Skeletal muscle cell (primary cell): ENCODE results near the gene KMT2A.

ENCODE experiments used
- DNase-seq: peaks from one replicate; pipeline ENCODE4 v3.0.0-alpha.2; 2010; ENCODE audit warnings: low read depth
- H3K4me3 ChIP-seq: 2 replicates; pipeline ENCODE4 v1.5.1; 2011; ENCODE audit warnings: low read depth, mild to moderate bottlenecking, control low read depth, low read length, moderate library complexity

Gene KMT2A

GRCh38 chr11:118530180-118530682 is 93.9 kb downstream of the KMT2A start:
- no peak for DNase-seq

GRCh38 chr11:118530683-118531596 is 94.6 kb downstream of the KMT2A start, which contains the start of gene TMEM25:
Gene TMEM25 (plus strand): TSS chr11:118531192. CDS start chr11:118531802, 610 bp downstream.
- no peak for DNase-seq
- peak within 1 kb of the TSS; percentile 75 for H3K4me3 ChIP-seq

More at GRCh38 chr11:118530180-118530682, 93.9 kb downstream of the KMT2A start:
- H3K4me3 ChIP-seq, result peak overlapping the region; percentile 75

GRCh38 chr11:118531597-118532084 is 95.3 kb downstream of the KMT2A start:
- no peak for DNase-seq

GRCh38 chr11:118532091-118532490 is 95.8 kb downstream of the KMT2A start:
- no peak for DNase-seq

More at GRCh38 chr11:118531597-118532084, 95.3 kb downstream of the KMT2A start:
- H3K4me3 ChIP-seq, result peak overlapping the region; percentile 75

GRCh38 chr11:118532852-118533768 is 96.8 kb downstream of the KMT2A start:
- no peak overlapping the region for H3K4me3 ChIP-seq
- DNase-seq, result no peak

More at GRCh38 chr11:118532091-118532490, 95.8 kb downstream of the KMT2A start:
- H3K4me3 ChIP-seq, result peak overlapping the region; percentile 75

- DNase-seq, result no peak
- H3K4me3 ChIP-seq, result no peak overlapping the region
Observed at GRCh38 chr11:118533769-118534729, 97.8 kb downstream of the KMT2A start.

- H3K4me3 ChIP-seq, result no peak overlapping the region
- DNase-seq, result no peak
Observed at GRCh38 chr11:118535261-118535660, 99.0 kb downstream of the KMT2A start.

GRCh38 chr11:118536726-118537125 is 100.4 kb downstream of the KMT2A start:
- no peak for DNase-seq
- H3K4me3 ChIP-seq, result no peak overlapping the region

- DNase-seq, result no peak
- H3K4me3 ChIP-seq, result no peak overlapping the region
Observed at GRCh38 chr11:118537409-118537980, 101.2 kb downstream of the KMT2A start.

GRCh38 chr11:118544010-118544646 is 107.8 kb downstream of the KMT2A start:
- no peak overlapping the region for H3K4me3 ChIP-seq
- no peak for DNase-seq

- no peak for DNase-seq
- H3K4me3 ChIP-seq, result no peak overlapping the region
Observed at GRCh38 chr11:118544647-118545010, 108.3 kb downstream of the KMT2A start.

- no peak for DNase-seq
- H3K4me3 ChIP-seq, result no peak overlapping the region
Observed at GRCh38 chr11:118545533-118545932, 109.2 kb downstream of the KMT2A start.

- no peak for DNase-seq
Observed at GRCh38 chr11:118547132-118547531, 110.8 kb downstream of the KMT2A start.

GRCh38 chr11:118552341-118552740 is 116.0 kb downstream of the KMT2A start:
- no peak overlapping the region for H3K4me3 ChIP-seq
- no peak for DNase-seq

More at GRCh38 chr11:118547132-118547531, 110.8 kb downstream of the KMT2A start:
- no peak overlapping the region for H3K4me3 ChIP-seq

GRCh38 chr11:118560806-118561205 is 124.5 kb downstream of the KMT2A start:
- no peak overlapping the region for H3K4me3 ChIP-seq
- DNase-seq, result no peak

- H3K4me3 ChIP-seq, result peak overlapping the region; percentile 79
- DNase-seq, result no peak
Observed at GRCh38 chr11:118565051-118565450, 128.8 kb downstream of the KMT2A start.

GRCh38 chr11:118569670-118570069 is 133.4 kb downstream of the KMT2A start:
- H3K4me3 ChIP-seq, result no peak overlapping the region
- no peak for DNase-seq

GRCh38 chr11:118570787-118571186 is 134.5 kb downstream of the KMT2A start:
- no peak overlapping the region for H3K4me3 ChIP-seq
- no peak for DNase-seq
